ENCODE results near the gene PPIF. TPM values are rescaled to one million over a fixed set of nuclear protein-coding genes. Genes with fewer than 3 reads are reported as not detected.
A peak's percentile ranks its signal among the peaks of the same experiment; 100 is the strongest.

Gene PPIF
- total RNA-seq, 2 donors from 2014 or later = 266 to 391 TPM

GRCh38 chr10:79352035-79352877, 5.0 kb downstream of the PPIF start:
- ATAC-seq (no peak), DNase-seq (ENCODE audit: low spot score) (no peak)
- Mint-ChIP-seq H3K27ac (peak overlapping the region in 1 of 2 donors; percentile 92), H3K27me3 (no peaks in the 10 kb centered on the region), H3K36me3 (peaks cover 51% of the 10 kb centered on the region), H3K9me3 (no peaks in the 10 kb centered on the region), H3K4me3 (peak overlapping the region; percentile 43), H3K4me1 (ENCODE audit: low read depth in 2 of 2) (peaks cover 55 to 61% of the 10 kb centered on the region in 2 donors)

GRCh38 chr10:79353000-79353406, 5.7 kb downstream of the PPIF start:
- H3K4me3 Mint-ChIP-seq = peak overlapping the region; percentile 46
- no peak for DNase-seq (ENCODE audit: low spot score)
- H3K4me1 Mint-ChIP-seq (ENCODE audit: low read depth in 2 of 2) = peaks cover 55 to 62% of the 10 kb centered on the region in 2 donors
- H3K27me3 Mint-ChIP-seq = no peaks in the 10 kb centered on the region
- ATAC-seq = no peak
- H3K36me3 Mint-ChIP-seq = peaks cover 51% of the 10 kb centered on the region
- H3K9me3 Mint-ChIP-seq = no peaks in the 10 kb centered on the region
- peak overlapping the region; percentile 67 to 68 for H3K27ac Mint-ChIP-seq

DNA sequence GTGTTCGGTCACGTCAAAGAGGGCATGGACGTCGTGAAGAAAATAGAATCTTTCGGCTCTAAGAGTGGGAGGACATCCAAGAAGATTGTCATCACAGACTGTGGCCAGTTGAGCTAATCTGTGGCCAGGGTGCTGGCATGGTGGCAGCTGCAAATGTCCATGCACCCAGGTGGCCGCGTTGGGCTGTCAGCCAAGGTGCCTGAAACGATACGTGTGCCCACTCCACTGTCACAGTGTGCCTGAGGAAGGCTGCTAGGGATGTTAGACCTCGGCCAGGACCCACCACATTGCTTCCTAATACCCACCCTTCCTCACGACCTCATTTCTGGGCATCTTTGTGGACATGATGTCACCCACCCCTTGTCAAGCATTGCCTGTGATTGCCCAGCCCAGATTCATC, 6.5 kb downstream of the PPIF start:
- Mint-ChIP-seq H3K36me3 (peaks cover 46% of the 10 kb centered on the region), H3K4me3 (peak overlapping the region; percentile 46), H3K27ac (peak overlapping the region; percentile 67 to 68), H3K27me3 (no peaks in the 10 kb centered on the region), H3K4me1 (ENCODE audit: low read depth in 2 of 2) (peaks cover 52 to 62% of the 10 kb centered on the region in 2 donors), H3K9me3 (no peaks in the 10 kb centered on the region)
- ATAC-seq = peak in 1 of 2 donors; percentile 2
- DNase-seq (ENCODE audit: low spot score) = no peak

DNA sequence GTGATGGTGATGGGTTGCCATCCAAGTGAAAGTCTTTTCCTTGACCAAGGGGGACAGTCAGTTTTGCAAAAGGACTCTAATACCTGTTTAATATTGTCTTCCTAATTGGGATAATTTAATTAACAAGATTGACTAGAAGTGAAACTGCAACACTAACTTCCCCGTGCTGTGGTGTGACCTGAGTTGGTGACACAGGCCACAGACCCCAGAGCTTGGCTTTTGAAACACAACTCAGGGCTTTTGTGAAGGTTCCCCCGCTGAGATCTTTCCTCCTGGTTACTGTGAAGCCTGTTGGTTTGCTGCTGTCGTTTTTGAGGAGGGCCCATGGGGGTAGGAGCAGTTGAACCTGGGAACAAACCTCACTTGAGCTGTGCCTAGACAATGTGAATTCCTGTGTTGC, 6.9 kb downstream of the PPIF start:
- peaks cover 47 to 58% of the 10 kb centered on the region in 2 donors for H3K4me1 Mint-ChIP-seq (ENCODE audit: low read depth in 2 of 2)
- DNase-seq (ENCODE audit: low spot score) (no peak), ATAC-seq (peak in 1 of 2 donors; percentile 43)
- H3K4me3 Mint-ChIP-seq = peak overlapping the region; percentile 46
- H3K9me3 Mint-ChIP-seq = no peaks in the 10 kb centered on the region
- H3K27ac Mint-ChIP-seq = peak overlapping the region; percentile 50 to 67
- H3K36me3 Mint-ChIP-seq = peaks cover 44% of the 10 kb centered on the region
- H3K27me3 Mint-ChIP-seq = no peaks in the 10 kb centered on the region

DNA sequence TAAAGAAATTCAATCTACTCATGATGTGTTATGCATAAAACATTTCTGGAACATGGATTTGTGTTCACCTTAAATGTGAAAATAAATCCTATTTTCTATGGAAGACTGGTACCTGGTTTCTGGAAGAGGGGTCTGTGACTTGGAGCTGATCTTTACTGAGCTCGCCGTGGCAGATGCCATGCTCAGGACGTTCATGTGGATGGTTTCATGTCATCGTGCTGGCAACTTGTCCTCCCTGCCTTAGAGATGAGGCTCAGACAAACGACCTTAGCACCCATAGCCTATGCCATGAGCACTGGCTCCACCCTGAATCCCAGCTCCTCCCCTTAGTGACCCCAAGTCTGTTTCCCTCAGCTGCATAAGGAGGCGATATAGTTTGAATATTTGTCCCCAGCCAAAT, 7.3 kb downstream of the PPIF start:
- DNase-seq (ENCODE audit: low spot score) (no peak), ATAC-seq (no peak)
- peak overlapping the region; percentile 50 to 67 for H3K27ac Mint-ChIP-seq
- H3K9me3 Mint-ChIP-seq = no peaks in the 10 kb centered on the region
- peak overlapping the region; percentile 46 for H3K4me3 Mint-ChIP-seq
- peaks cover 43 to 53% of the 10 kb centered on the region in 2 donors for H3K4me1 Mint-ChIP-seq (ENCODE audit: low read depth in 2 of 2)
- peaks cover 44% of the 10 kb centered on the region for H3K36me3 Mint-ChIP-seq
- no peaks in the 10 kb centered on the region for H3K27me3 Mint-ChIP-seq

- H3K4me3 Mint-ChIP-seq = no peak overlapping the region
- peaks cover 36 to 49% of the 10 kb centered on the region in 2 donors for H3K4me1 Mint-ChIP-seq (ENCODE audit: low read depth in 2 of 2)
- no peaks in the 10 kb centered on the region for H3K9me3 Mint-ChIP-seq
- peak overlapping the region; percentile 67 to 77 for H3K27ac Mint-ChIP-seq
- DNase-seq (ENCODE audit: low spot score) (no peak), ATAC-seq (no peak)
- H3K36me3 Mint-ChIP-seq = peaks cover 38% of the 10 kb centered on the region
- H3K27me3 Mint-ChIP-seq = no peaks in the 10 kb centered on the region
These were observed 8.2 kb downstream of the PPIF start for GRCh38 chr10:79355420-79356017.

GRCh38 chr10:79356104-79356503, 8.8 kb downstream of the PPIF start:
- H3K27ac Mint-ChIP-seq = peak overlapping the region; percentile 67 to 77

DNA sequence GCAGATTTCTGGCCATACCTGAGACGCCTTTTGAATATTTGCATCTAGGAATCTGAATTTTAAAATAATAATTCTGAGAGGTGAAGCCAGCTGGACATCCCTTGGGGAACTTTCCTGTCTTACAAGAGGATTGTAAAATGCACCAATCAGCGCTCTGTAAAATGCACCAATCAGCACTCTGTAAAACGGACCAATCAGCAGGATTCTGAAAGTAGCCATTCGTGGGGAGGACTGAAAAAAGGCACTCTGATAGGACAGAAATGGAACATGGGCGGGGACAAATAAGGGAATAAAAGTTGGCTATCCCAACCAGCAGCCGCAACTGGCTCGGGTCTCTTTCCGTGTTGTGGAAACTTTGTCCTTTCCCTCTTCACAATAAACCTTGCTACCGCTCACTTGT, 9.9 kb downstream of the PPIF start:
- Mint-ChIP-seq H3K9me3 (no peaks in the 10 kb centered on the region), H3K27ac (no peak overlapping the region), H3K27me3 (no peaks in the 10 kb centered on the region), H3K4me1 (ENCODE audit: low read depth in 2 of 2) (peaks cover 48 to 58% of the 10 kb centered on the region in 2 donors), H3K36me3 (peaks cover 38% of the 10 kb centered on the region), H3K4me3 (no peak overlapping the region)
- ATAC-seq (no peak), DNase-seq (ENCODE audit: low spot score) (no peak)

More at GRCh38 chr10:79356104-79356503, 8.8 kb downstream of the PPIF start:
- H3K4me3 Mint-ChIP-seq = no peak overlapping the region
- DNase-seq (ENCODE audit: low spot score) = no peak
- no peaks in the 10 kb centered on the region for H3K9me3 Mint-ChIP-seq
- ATAC-seq = peak in 1 of 2 donors; percentile 57
- H3K4me1 Mint-ChIP-seq (ENCODE audit: low read depth in 2 of 2) = peaks cover 37 to 53% of the 10 kb centered on the region in 2 donors
- H3K36me3 Mint-ChIP-seq = peaks cover 38% of the 10 kb centered on the region
- H3K27me3 Mint-ChIP-seq = no peaks in the 10 kb centered on the region

DNA sequence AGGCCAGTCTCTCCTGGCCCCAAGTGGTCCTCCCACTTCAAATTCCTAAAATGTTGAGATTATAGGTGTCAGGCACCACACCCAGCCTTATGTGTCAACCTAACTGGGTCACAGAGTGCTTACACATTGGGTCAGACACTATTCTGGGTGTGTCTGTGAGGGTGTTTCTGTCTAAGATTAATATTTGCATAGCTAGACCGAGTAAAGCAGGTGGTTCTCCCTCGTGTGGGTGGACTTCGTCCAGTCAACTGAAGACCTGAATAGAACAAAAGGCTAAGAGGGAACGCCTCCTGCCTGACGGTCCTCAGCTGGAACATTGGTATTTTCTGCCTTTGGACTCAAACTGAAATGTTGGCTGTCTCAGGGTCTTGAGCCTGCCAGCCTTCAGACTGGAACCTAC, 11.5 kb downstream of the PPIF start:
- H3K9me3 Mint-ChIP-seq = no peaks in the 10 kb centered on the region
- peaks cover 0 to 3% of the 10 kb centered on the region in 2 donors for H3K27me3 Mint-ChIP-seq
- H3K27ac Mint-ChIP-seq = no peak overlapping the region
- ATAC-seq (no peak), DNase-seq (ENCODE audit: low spot score) (no peak)
- peaks cover 29% of the 10 kb centered on the region for H3K36me3 Mint-ChIP-seq
- peaks cover 39 to 47% of the 10 kb centered on the region in 2 donors for H3K4me1 Mint-ChIP-seq (ENCODE audit: low read depth in 2 of 2)
- H3K4me3 Mint-ChIP-seq = no peak overlapping the region

DNA sequence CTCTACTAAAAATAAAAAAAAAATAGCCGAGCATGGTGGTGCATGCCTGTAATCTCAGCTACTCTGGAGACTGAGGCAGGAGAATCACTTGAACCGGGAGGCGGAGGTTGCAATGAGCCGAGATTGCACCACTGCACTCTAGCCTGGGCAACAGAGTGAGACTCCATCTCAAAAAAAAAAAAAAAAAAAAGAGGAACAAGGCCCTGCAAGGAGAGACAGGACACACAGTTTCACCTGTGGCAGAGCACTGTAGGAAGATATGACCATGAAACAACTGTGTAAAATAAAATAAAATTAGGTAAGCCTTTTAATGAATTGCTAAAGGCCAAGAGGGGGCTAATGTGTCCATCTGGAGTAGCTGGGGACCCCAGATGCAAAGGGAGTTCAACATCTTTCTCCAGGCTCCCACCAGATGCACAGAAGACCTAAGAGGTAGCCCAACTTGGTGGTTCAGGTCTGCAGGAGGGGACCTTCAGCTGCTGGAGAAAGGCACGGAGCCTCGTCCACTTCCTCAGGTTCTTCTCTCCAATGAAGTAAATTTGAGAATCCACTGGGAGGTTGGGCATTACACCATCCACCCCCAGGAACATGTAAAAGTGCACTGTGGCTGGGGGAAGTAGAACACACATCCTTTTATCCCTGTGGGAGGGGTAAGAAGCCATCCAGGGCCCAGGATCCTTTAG, 12.7 kb downstream of the PPIF start:
- no peak for ATAC-seq
- Mint-ChIP-seq H3K27ac (no peak overlapping the region), H3K9me3 (no peaks in the 10 kb centered on the region), H3K36me3 (peaks cover 18% of the 10 kb centered on the region), H3K27me3 (peaks cover 0 to 5% of the 10 kb centered on the region in 2 donors), H3K4me3 (no peak overlapping the region), H3K4me1 (ENCODE audit: low read depth in 2 of 2) (peaks cover 27 to 35% of the 10 kb centered on the region in 2 donors)
- DNase-seq (ENCODE audit: low spot score) = no peak

- no peak overlapping the region for H3K27ac Mint-ChIP-seq
These were observed 13.5 kb downstream of the PPIF start for GRCh38 chr10:79360499-79361342.

DNA sequence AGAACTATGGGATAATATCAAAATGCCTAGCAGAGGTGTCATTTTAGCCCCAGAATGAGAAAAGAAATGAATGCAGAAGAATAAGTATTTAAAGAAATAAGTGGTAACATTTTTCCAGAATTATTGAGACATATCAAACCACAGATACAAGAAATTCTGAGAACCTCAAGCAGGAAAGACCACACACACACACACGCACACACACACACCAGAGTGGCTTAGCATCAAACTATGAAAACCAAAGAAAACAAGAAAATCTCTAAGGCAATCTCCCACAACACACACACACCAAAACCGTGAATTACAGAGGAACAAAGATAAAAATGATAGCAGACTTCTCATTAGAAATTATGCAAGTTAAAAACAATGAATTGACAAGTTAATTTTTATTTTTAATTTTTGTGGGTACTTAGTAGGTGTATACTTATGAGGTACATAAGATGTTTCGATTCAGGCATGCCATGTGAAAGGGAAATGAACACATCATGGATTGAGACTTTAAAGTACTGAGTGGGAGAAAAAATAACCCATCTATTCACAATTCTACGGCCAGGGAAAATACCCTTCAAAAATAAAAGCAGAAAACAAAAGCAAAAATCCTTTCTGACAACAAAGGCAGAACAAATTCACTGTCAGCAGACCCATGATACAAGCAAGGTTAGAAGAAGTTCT, 14.6 kb downstream of the PPIF start:
- ATAC-seq (no peak), DNase-seq (ENCODE audit: low spot score) (no peak)
- Mint-ChIP-seq H3K27ac (no peak overlapping the region), H3K9me3 (no peaks in the 10 kb centered on the region), H3K4me3 (no peak overlapping the region), H3K27me3 (peaks cover 0 to 5% of the 10 kb centered on the region in 2 donors), H3K4me1 (ENCODE audit: low read depth in 2 of 2) (peaks cover 12 to 19% of the 10 kb centered on the region in 2 donors), H3K36me3 (peaks cover 2% of the 10 kb centered on the region)

More at GRCh38 chr10:79360499-79361342, 13.5 kb downstream of the PPIF start:
- Mint-ChIP-seq H3K4me1 (ENCODE audit: low read depth in 2 of 2) (peaks cover 20 to 28% of the 10 kb centered on the region in 2 donors), H3K36me3 (peaks cover 10% of the 10 kb centered on the region), H3K4me3 (no peak overlapping the region), H3K27me3 (peaks cover 0 to 5% of the 10 kb centered on the region in 2 donors), H3K9me3 (no peaks in the 10 kb centered on the region)
- DNase-seq (ENCODE audit: low spot score) (no peak), ATAC-seq (no peak)

All from natural killer cell treated with Interleukin-12 subunit alpha and Interleukin-12 subunit beta and Interleukin-15 and Interleukin-18, amount 100 ng/mL, for 72 hours (primary cell).